Measurements from ENCODE around the gene TMEM229A. TPM values are rescaled to one million over a fixed set of nuclear protein-coding genes. Genes with fewer than 3 reads are reported as not detected.

TMEM229A gene
- total and polyA plus RNA-seq, 9 of the 15 experiments (the other 6 are each of a cell fraction or from before 2014, with no cell fraction given), result not detected

DNA sequence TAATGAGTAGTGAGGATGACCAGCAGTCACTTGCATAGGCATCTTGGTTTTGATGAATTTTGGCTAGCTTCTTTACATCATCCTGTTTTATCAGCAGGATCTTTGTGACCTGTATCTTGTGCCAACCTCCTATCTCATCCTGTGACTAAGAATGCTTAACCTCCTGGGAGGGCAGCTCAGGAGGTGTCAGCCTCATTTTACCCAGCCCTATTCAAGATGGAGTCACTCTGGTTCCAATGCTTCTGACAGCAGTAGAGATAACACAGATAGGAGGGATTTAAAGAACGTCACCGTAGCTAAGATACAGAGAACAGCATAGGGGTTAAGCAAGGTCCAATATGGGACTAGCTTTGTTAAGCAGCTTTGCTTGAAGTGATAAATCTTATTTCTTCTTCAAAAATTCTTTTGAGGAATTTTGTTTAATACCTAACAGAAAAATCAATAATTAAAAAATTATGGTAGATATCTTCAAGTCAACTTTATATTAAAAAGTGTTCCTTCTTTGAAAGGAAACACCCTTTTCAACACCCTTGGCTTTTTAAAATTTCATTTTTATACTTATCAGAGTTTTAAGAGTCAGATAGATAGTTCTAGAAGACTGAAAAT, 39.9 kb downstream of the TMEM229A start (continued):
- no peak for TF ChIP-seq ASH1L (IDR thresholded peaks at IDR 0.05; ENCODE audit: borderline replicate concordance, low read depth, partially characterized antibody)
- TF ChIP-seq PRDM10 (IDR thresholded peaks at IDR 0.05; ENCODE audit: partially characterized antibody), result no peak
- TF ChIP-seq ZNF121 (CRISPR knock-in tag; conservative IDR thresholded peaks at IDR 0.05), result no peak
- TF ChIP-seq BRD9 (IDR thresholded peaks at IDR 0.05; ENCODE audit: low read depth, partially characterized antibody), result no peak
- no peak for TF ChIP-seq E2F5 (CRISPR knock-in tag; IDR thresholded peaks at IDR 0.05)
- TF ChIP-seq, protein P1, sequence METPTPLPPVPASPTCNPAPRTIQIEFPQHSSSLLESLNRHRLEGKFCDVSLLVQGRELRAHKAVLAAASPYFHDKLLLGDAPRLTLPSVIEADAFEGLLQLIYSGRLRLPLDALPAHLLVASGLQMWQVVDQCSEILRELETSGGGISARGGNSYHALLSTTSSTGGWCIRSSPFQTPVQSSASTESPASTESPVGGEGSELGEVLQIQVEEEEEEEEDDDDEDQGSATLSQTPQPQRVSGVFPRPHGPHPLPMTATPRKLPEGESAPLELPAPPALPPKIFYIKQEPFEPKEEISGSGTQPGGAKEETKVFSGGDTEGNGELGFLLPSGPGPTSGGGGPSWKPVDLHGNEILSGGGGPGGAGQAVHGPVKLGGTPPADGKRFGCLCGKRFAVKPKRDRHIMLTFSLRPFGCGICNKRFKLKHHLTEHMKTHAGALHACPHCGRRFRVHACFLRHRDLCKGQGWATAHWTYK (CRISPR knock-in tag; IDR thresholded peaks at IDR 0.05), result peak; percentile 99
- no peak for TF ChIP-seq CBX8 (IDR thresholded peaks at IDR 0.05; ENCODE audit: borderline replicate concordance, extremely low read depth, low read depth, low read length, poor library complexity, severe bottlenecking)
- no peak for TF ChIP-seq SAFB2 (IDR thresholded peaks at IDR 0.05; ENCODE audit: borderline replicate concordance, low read depth, low read length, severe bottlenecking)
- no peak for TF ChIP-seq PURB (CRISPR knock-in tag; IDR thresholded peaks at IDR 0.05; ENCODE audit: low read depth)
- TF ChIP-seq ZNF175 (CRISPR knock-in tag; IDR thresholded peaks at IDR 0.05; ENCODE audit: low read depth), result peak; percentile 100
- no peak for TF ChIP-seq EHMT2 (IDR thresholded peaks at IDR 0.05)
- 0 out of 2 replicates have a peak, but pooled peaks have one; percentile 45 for TF ChIP-seq ELF4 (CRISPR knock-in tag; IDR thresholded peaks at IDR 0.05)
- no peak for TF ChIP-seq EP300 (IDR thresholded peaks at IDR 0.05; ENCODE audit: low read length)
- TF ChIP-seq POU5F1 (IDR thresholded peaks at IDR 0.05; ENCODE audit: borderline replicate concordance, low read depth, low read length, partially characterized antibody), result no peak
- peak; percentile 88 for TF ChIP-seq ZNF75A (CRISPR knock-in tag; IDR thresholded peaks at IDR 0.05)
- no peak for TF ChIP-seq SRSF3 (IDR thresholded peaks at IDR 0.05; ENCODE audit: insufficient read depth, low read length)
- peak; percentile 61 for TF ChIP-seq NFIX (CRISPR knock-in tag; IDR thresholded peaks at IDR 0.05; ENCODE audit: low read depth)
- TF ChIP-seq ERF (CRISPR knock-in tag; IDR thresholded peaks at IDR 0.05), result peak; percentile 99
- no peak for TF ChIP-seq GATAD2B (IDR thresholded peaks at IDR 0.05; ENCODE audit: borderline replicate concordance)
- TF ChIP-seq ZSCAN32 (CRISPR knock-in tag; IDR thresholded peaks at IDR 0.05), result peak; percentile 87
- TF ChIP-seq SMARCB1 (IDR thresholded peaks at IDR 0.05; ENCODE audit: insufficient read length, low read depth), result no peak
- no peak for TF ChIP-seq ZNF347 (CRISPR knock-in tag; IDR thresholded peaks at IDR 0.05; ENCODE audit: low read depth)
- peak; percentile 96 for TF ChIP-seq BACH1 (tag; IDR thresholded peaks at IDR 0.05)
